Astrocyte (in vitro differentiated cells and primary cell): ENCODE measurements around the gene GZMA. TPM values are rescaled to one million over a fixed set of nuclear protein-coding genes. Genes with fewer than 3 reads are reported as not detected.

Experiments
- DNase-seq: peaks from one replicate; pipeline ENCODE4 v3.0.0-alpha.2; 2010; ENCODE audit warnings: low read depth
- FAIRE-seq: peaks from 2 replicates; lab custom pipeline; 2011; peaks lifted over from hg19 to GRCh38; lab: Jason Lieb, UNC
- H2AFZ ChIP-seq: 2 replicates; pipeline ENCODE4 v1.6.0; 2012; ENCODE audit warnings: low read depth, low read length, inconsistent platforms
- H3K27ac ChIP-seq: 2 replicates; pipeline ENCODE4 v1.5.1; 2011; ENCODE audit warnings: low read depth, low read length, inconsistent platforms
- H3K27me3 ChIP-seq: 2 replicates; pipeline ENCODE4 v1.6.0; 2011; ENCODE audit warnings: low read length, inconsistent platforms; ENCODE audit not compliant: insufficient read depth
- H3K36me3 ChIP-seq: 2 replicates; pipeline ENCODE4 v1.5.1; 2011; ENCODE audit warnings: low read length, inconsistent platforms; ENCODE audit not compliant: insufficient read depth
- H3K4me1 ChIP-seq: 2 replicates; pipeline ENCODE4 v1.5.1; 2011; ENCODE audit warnings: low read length, inconsistent platforms; ENCODE audit not compliant: insufficient read depth
- H3K4me2 ChIP-seq: 2 replicates; pipeline ENCODE4 v1.6.0; 2012; ENCODE audit warnings: low read length, inconsistent platforms
- H3K4me3 ChIP-seq: 2 replicates; pipeline ENCODE4 v1.5.1; 2011; ENCODE audit warnings: low read depth, mild to moderate bottlenecking, low read length, inconsistent platforms; ENCODE audit not compliant: insufficient read depth
- H3K79me2 ChIP-seq: 2 replicates; pipeline ENCODE4 v1.6.0; 2012; ENCODE audit warnings: mild to moderate bottlenecking, low read length, inconsistent platforms; ENCODE audit not compliant: insufficient read depth
- H3K9ac ChIP-seq: 2 replicates; pipeline ENCODE4 v1.6.0; 2012; ENCODE audit warnings: mild to moderate bottlenecking, low read length, inconsistent platforms
- H3K9me3 ChIP-seq: 2 replicates; pipeline ENCODE4 v1.5.1; 2012; ENCODE audit warnings: low read depth, mild to moderate bottlenecking, low read length, inconsistent platforms; ENCODE audit not compliant: insufficient read depth
- H4K20me1 ChIP-seq: 2 replicates; pipeline ENCODE4 v1.6.0; 2012; ENCODE audit warnings: low read length, inconsistent platforms; ENCODE audit not compliant: insufficient read depth
- H3K27ac Mint-ChIP-seq: one replicate; pipeline ENCODE4 v1.8.0; 2021; ENCODE audit warnings: mild to moderate bottlenecking, mixed read lengths; ENCODE audit not compliant: unreplicated experiment
- H3K27me3 Mint-ChIP-seq: one replicate; pipeline ENCODE4 v1.8.0; 2021; ENCODE audit warnings: low read depth, mixed read lengths; ENCODE audit not compliant: unreplicated experiment
- H3K36me3 Mint-ChIP-seq: one replicate; pipeline ENCODE4 v1.8.0; 2021; ENCODE audit warnings: low read depth, mixed read lengths; ENCODE audit not compliant: unreplicated experiment
- H3K4me1 Mint-ChIP-seq: one replicate; pipeline ENCODE4 v1.8.0; 2021; ENCODE audit warnings: low read depth, mixed read lengths; ENCODE audit not compliant: unreplicated experiment
- H3K4me3 Mint-ChIP-seq: one replicate; pipeline ENCODE4 v1.8.0; 2021; ENCODE audit warnings: mild to moderate bottlenecking, moderate library complexity, mixed read lengths; ENCODE audit not compliant: unreplicated experiment
- H3K9me3 Mint-ChIP-seq: one replicate; pipeline ENCODE4 v1.8.0; 2021; ENCODE audit warnings: mild to moderate bottlenecking, mixed read lengths; ENCODE audit not compliant: unreplicated experiment
- CTCF ChIP-seq: IDR thresholded peaks from 2 replicates; pipeline ENCODE4 v1.5.1; 2011; ENCODE audit warnings: low read depth, mild to moderate bottlenecking, inconsistent platforms, low read length, moderate library complexity; ENCODE audit not compliant: insufficient read depth
- EZH2 ChIP-seq: IDR thresholded peaks from 2 replicates; pipeline ENCODE4 v1.6.1; 2012; ENCODE audit warnings: mild to moderate bottlenecking, low read length, inconsistent platforms; ENCODE audit not compliant: insufficient read depth
- total RNA-seq: library from RNA; stranded (reverse); gene quantifications from 2 replicates; pipeline ENCODE4 v1.2.1, GENCODE V29; 2021

The GZMA gene
- total RNA-seq, 1 donor from 2014 or later = 1.7 TPM

DNA sequence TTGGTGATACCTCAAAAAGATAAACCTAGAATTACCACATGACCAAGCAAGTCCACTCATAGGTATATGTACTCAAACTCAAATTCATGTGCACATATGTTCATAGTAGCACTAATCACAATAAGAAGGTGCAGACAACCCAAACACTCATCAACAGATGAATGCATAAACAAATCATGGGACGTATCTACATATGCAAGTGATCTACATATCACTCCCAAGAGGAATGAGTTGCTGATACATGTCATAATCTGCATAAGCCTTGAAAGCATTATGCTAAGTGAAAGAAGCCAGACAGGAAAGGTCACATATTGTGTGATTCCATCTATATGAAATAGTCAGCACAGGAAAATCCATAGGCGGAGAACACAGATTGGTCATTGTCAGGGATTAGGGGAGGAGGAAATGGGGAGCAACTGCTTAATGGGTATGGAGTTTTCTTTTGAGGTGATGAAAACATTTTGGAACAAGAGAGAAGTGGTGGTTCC lies 46.9 kb downstream of the GZMA start:
- H3K9me3 ChIP-seq = no peaks in the 10 kb centered on the region
- Mint-ChIP-seq H3K4me3 (no peak overlapping the region), H3K9me3 (no peaks in the 10 kb centered on the region), H3K4me1 (no peaks in the 10 kb centered on the region), H3K36me3 (no peaks in the 10 kb centered on the region), H3K27me3 (peaks cover 7% of the 10 kb centered on the region), H3K27ac (no peak overlapping the region)
- H3K4me2 ChIP-seq = no peak overlapping the region
- H3K79me2 ChIP-seq = no peaks in the 10 kb centered on the region
- no peak overlapping the region for H3K4me3 ChIP-seq
- FAIRE-seq (no peak), DNase-seq (no peak)
- H3K27ac ChIP-seq = no peak overlapping the region
- no peak overlapping the region for H3K9ac ChIP-seq
- TF ChIP-seq EZH2 (no peak), CTCF (no peak)
- no peaks in the 10 kb centered on the region for H4K20me1 ChIP-seq
- peaks cover 9% of the 10 kb centered on the region for H3K4me1 ChIP-seq
- H3K27me3 ChIP-seq = peaks cover 10% of the 10 kb centered on the region
- H2AFZ ChIP-seq = no peak overlapping the region
- no peaks in the 10 kb centered on the region for H3K36me3 ChIP-seq

DNA sequence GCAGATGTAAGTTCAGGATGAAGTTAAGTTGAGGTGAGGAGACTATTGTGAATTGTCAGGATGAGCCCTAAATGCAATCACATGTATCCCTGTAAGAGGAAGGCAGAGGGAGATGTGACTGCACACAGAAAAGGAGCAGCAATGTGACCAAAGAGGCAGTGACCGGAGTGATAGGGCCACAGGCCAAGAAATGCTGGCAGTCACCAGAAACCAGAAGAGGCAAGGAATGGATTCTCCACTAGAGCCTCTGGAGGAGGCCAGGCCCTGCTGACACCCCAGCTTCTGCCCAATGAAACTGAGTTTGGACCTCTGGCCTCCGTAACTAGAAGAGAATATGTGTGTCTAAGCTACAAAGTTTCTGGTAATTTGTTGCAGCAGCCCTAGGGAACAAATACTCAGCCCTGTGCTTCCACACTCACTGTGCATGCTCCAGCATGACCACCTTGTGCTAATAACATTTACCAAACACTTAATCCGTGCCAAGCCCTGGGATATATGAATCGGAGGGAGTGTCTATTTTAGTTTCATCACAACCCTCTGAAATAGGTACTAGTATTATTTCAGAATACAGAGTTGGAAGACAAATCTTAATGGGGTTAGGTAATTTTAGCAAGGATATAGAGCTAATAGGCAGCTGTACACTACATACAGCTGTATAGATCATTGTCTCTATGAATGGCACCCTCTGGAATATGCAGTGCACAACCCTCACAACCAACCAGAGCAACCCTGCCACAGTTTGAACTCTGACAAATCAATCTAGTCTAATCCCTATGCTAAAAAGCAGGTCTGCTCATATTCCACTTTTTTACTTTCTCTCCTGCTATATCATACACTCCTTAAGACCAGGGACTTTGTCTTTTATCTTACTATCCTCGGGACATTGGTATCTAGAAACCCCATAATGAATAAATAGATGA lies 49.7 kb downstream of the GZMA start:
- H3K4me3 Mint-ChIP-seq = no peak overlapping the region
- no peaks in the 10 kb centered on the region for H3K27me3 Mint-ChIP-seq
- no peak overlapping the region for H3K27ac ChIP-seq
- H3K36me3 ChIP-seq = no peaks in the 10 kb centered on the region
- no peak overlapping the region for H3K9ac ChIP-seq
- TF ChIP-seq EZH2 (no peak), CTCF (no peak)
- H3K4me1 ChIP-seq = peaks cover 20% of the 10 kb centered on the region
- no peak overlapping the region for H2AFZ ChIP-seq
- DNase-seq (peak; percentile 67), FAIRE-seq (peak; percentile 49)
- no peaks in the 10 kb centered on the region for H3K9me3 ChIP-seq
- no peak overlapping the region for H3K27ac Mint-ChIP-seq
- H3K36me3 Mint-ChIP-seq = no peaks in the 10 kb centered on the region
- H3K4me2 ChIP-seq = peak overlapping the region; percentile 5
- no peaks in the 10 kb centered on the region for H3K27me3 ChIP-seq
- no peaks in the 10 kb centered on the region for H3K79me2 ChIP-seq
- peaks cover 12% of the 10 kb centered on the region for H3K4me1 Mint-ChIP-seq
- H4K20me1 ChIP-seq = no peaks in the 10 kb centered on the region
- no peaks in the 10 kb centered on the region for H3K9me3 Mint-ChIP-seq
- H3K4me3 ChIP-seq = no peak overlapping the region

DNA sequence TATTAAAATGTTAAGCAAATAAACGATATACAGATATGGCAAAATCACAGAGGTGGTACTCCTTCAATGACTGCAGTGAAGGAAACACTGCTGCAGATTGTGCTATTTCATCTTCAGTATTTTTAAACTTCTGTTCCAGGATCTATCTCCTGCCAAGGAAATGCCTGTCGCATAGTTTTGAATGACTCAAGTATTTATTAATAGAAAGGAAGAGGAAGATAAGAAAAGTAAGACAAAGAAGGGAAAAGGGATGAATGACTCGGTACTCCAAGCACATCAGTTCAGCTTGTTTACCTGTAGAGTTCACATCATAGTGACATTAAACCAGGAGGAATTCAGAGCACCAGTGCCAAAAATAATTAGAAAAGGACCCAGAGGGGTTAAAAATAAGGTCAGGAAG lies 52.4 kb downstream of the GZMA start:
- H3K36me3 Mint-ChIP-seq = no peaks in the 10 kb centered on the region
- Histone ChIP-seq H2AFZ (no peak overlapping the region), H4K20me1 (no peaks in the 10 kb centered on the region), H3K4me3 (no peak overlapping the region), H3K27me3 (no peaks in the 10 kb centered on the region), H3K27ac (peak overlapping the region; percentile 40), H3K79me2 (no peaks in the 10 kb centered on the region), H3K4me1 (peaks cover 20% of the 10 kb centered on the region), H3K4me2 (peak overlapping the region; percentile 61), H3K36me3 (no peaks in the 10 kb centered on the region), H3K9me3 (no peaks in the 10 kb centered on the region), H3K9ac (no peak overlapping the region)
- peak; percentile 29 for FAIRE-seq
- H3K9me3 Mint-ChIP-seq = no peaks in the 10 kb centered on the region
- DNase-seq = peak; percentile 81
- H3K4me1 Mint-ChIP-seq = peaks cover 18% of the 10 kb centered on the region
- no peaks in the 10 kb centered on the region for H3K27me3 Mint-ChIP-seq
- peak overlapping the region; percentile 71 for H3K27ac Mint-ChIP-seq
- TF ChIP-seq EZH2 (no peak), CTCF (no peak)
- H3K4me3 Mint-ChIP-seq = no peak overlapping the region
